Lower leg skin (tissue), 3 donors: ENCODE data around the gene RMC1.

Experiments used
- POLR2A ChIP-seq, 2 donors: fragments of 450-650 bp; IDR thresholded peaks; one replicate each; pipeline ENCODE4 v1.6.1; 2016 to 2017; ENCODE audit warnings: antibody characterized with exemption in 2 of 2, mild to moderate bottlenecking in 1 of 2, moderate library complexity in 1 of 2
- TF ChIP-seq, protein P1 (sequence below), 3 donors: fragments of 450-650 bp; IDR thresholded peaks; one replicate each; pipeline ENCODE4 v1.5.1; 2016; ENCODE audit warnings: antibody characterized with exemption in 3 of 3, mild to moderate bottlenecking in 3 of 3, moderate library complexity in 2 of 3

DNA sequence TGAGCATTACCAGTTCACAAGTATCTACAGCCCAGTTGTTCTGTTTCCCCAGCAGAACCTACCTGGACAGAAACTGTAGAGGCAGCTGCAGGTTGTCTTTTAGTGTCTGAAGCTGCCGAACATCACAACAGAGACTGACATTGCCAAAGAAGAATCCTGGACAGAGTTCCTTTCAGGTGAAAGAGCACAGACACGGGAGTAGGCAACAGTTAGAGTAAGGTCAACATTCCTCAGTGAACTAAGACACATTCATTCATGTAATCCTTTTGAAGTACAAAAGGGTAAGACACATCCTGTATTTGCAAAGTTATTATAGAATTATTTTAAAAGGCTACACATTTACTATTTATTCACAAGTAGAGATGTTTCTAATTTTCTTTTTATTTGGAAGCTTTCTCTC is 68.7 kb downstream of the RMC1 start:
- TF ChIP-seq, protein P1, sequence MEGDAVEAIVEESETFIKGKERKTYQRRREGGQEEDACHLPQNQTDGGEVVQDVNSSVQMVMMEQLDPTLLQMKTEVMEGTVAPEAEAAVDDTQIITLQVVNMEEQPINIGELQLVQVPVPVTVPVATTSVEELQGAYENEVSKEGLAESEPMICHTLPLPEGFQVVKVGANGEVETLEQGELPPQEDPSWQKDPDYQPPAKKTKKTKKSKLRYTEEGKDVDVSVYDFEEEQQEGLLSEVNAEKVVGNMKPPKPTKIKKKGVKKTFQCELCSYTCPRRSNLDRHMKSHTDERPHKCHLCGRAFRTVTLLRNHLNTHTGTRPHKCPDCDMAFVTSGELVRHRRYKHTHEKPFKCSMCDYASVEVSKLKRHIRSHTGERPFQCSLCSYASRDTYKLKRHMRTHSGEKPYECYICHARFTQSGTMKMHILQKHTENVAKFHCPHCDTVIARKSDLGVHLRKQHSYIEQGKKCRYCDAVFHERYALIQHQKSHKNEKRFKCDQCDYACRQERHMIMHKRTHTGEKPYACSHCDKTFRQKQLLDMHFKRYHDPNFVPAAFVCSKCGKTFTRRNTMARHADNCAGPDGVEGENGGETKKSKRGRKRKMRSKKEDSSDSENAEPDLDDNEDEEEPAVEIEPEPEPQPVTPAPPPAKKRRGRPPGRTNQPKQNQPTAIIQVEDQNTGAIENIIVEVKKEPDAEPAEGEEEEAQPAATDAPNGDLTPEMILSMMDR (IDR thresholded peaks at IDR 0.05), result no peak
- no peak for TF ChIP-seq POLR2A (IDR thresholded peaks at IDR 0.05)
